K562 (cell line): ENCODE data around the gene PTK7. TPM values are rescaled to one million over a fixed set of nuclear protein-coding genes. Genes with fewer than 3 reads are reported as not detected.

ENCODE experiments used
- GATA2 ChIP-seq: sonication (generic); formaldehyde crosslinking; IDR thresholded peaks from 2 replicates; pipeline ENCODE4 v1.4.0; 2020; ENCODE audit warnings: mild to moderate bottlenecking, missing genetic modification reagents
- JUNB ChIP-seq: fragments of 450-650 bp; formaldehyde crosslinking; conservative IDR thresholded peaks from 2 replicates; pipeline ENCODE4 v1.4.0; 2020; ENCODE audit warnings: mild to moderate bottlenecking
- NRF1 ChIP-seq, 2 experiments: fragments of 450-650 bp; IDR thresholded peaks in 1 of 2; conservative IDR thresholded peaks in 1 of 2; 2 replicates each; pipeline ENCODE4 v1.6.1; 2014; ENCODE audit warnings: mild to moderate bottlenecking in 2 of 2
- POLR2AphosphoS5 ChIP-seq: IDR thresholded peaks from 2 replicates; pipeline ENCODE4 v1.6.1; 2011; ENCODE audit warnings: mild to moderate bottlenecking, low read depth, low read length, moderate library complexity; ENCODE audit not compliant: control insufficient read depth, insufficient read depth
- polyA plus RNA-seq, 8 experiments: library from polyadenylated mRNA; depleted of rRNA in 4 of 8; stranded (reverse) in 5 of 8; unstranded in 3 of 8; fragments of >200 nt; fragmentation: Nextera tagmentation in 2 of 8; fragmentation: Illumina TruSeq in 1 of 8; extraction: Ambion mirVana in 2 of 8; extraction: Trizol in 1 of 8; gene quantifications; 2 replicates each; pipeline versions ENCODE4 v1.2.1 to v1.2.3, GENCODE V29; 2011 to 2014; ENCODE audit warnings: inconsistent platforms in 1 of 8, missing spikeins in 1 of 8
- total RNA-seq, 7 experiments: library from RNA; depleted of rRNA in 6 of 7; stranded (reverse); fragments of >200 nt in 6 of 7; fragmentation: Illumina TruSeq in 2 of 7; extraction: Trizol in 2 of 7; gene quantifications; 2 replicates each; pipeline versions ENCODE4 v1.2.1 to v1.2.3, GENCODE V29; 2011 to 2021; ENCODE audit warnings: low replicate concordance in 1 of 7
- TF ChIP-seq, protein P1 (sequence below), 2 experiments: fragments of 450-650 bp in 1 of 2; sonication (generic) in 1 of 2; formaldehyde crosslinking in 1 of 2; IDR thresholded peaks; 2 replicates each; pipeline versions ENCODE4 v1.7.1 to v1.9.0; 2016 to 2022; ENCODE audit warnings: inconsistent platforms in 1 of 2, mild to moderate bottlenecking in 1 of 2, missing genetic modification reagents in 1 of 2
- TF ChIP-seq, protein P2 (sequence below), 2 experiments: fragments of 450-650 bp in 1 of 2; IDR thresholded peaks; 2 replicates each; pipeline ENCODE4 v1.6.1; 2011 to 2017; ENCODE audit warnings: low read depth in 2 of 2, antibody characterized with exemption in 1 of 2, borderline replicate concordance in 1 of 2, low read length in 1 of 2, mild to moderate bottlenecking in 1 of 2, mixed read lengths in 1 of 2; ENCODE audit not compliant: control insufficient read depth in 1 of 2
- TF ChIP-seq, protein P3 (sequence below): IDR thresholded peaks from 3 replicates; pipeline ENCODE4 v1.6.1; 2011; ENCODE audit warnings: borderline replicate concordance, mild to moderate bottlenecking, moderate library complexity; ENCODE audit not compliant: insufficient read length; ENCODE audit errors: extremely low read depth
- TF ChIP-seq, protein P4 (sequence below), 2 experiments: fragments of 450-650 bp; conservative IDR thresholded peaks; 2 replicates each; pipeline ENCODE4 v1.6.1; 2017; ENCODE audit warnings: mild to moderate bottlenecking in 2 of 2, moderate library complexity in 2 of 2

PTK7 gene
- total and polyA plus RNA-seq, 9 of the 15 experiments (the other 6 are each of a cell fraction or from before 2014, with no cell fraction given), result 0.20 to 6.8 (median 4.2) TPM

DNA sequence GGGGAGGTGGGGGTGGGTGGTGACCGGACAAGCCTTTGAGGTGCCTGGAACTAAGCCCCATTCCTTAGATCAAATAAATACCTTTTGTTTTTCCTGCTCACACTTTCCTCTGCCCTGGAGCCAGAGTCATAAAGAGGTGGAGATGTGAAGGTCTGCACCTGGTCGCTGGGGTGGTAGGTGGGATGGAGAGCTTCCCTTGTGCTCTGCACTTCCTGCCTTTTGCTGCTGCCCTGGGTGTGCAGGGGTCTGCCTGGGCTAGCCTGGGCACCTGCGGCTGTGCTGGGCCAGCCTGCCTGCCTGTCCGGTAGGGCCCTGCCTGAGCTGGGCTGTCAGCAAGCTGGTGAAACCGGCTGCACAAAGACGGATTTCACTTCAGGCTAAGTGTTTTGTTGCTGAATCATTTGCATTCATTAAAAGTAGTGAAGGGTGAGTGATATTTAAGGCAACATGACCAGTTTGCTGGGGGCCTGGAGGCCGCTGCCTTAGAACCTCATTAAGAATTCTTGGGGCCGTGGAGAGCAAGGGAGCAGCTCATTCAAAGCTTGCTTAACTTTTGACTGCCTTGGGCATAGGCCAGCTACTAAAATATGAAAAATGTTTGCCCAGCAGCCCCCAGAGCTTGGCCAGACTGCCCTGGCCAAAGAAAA, 20.5 kb downstream of the PTK7 start (continued):
- TF ChIP-seq, protein P1, sequence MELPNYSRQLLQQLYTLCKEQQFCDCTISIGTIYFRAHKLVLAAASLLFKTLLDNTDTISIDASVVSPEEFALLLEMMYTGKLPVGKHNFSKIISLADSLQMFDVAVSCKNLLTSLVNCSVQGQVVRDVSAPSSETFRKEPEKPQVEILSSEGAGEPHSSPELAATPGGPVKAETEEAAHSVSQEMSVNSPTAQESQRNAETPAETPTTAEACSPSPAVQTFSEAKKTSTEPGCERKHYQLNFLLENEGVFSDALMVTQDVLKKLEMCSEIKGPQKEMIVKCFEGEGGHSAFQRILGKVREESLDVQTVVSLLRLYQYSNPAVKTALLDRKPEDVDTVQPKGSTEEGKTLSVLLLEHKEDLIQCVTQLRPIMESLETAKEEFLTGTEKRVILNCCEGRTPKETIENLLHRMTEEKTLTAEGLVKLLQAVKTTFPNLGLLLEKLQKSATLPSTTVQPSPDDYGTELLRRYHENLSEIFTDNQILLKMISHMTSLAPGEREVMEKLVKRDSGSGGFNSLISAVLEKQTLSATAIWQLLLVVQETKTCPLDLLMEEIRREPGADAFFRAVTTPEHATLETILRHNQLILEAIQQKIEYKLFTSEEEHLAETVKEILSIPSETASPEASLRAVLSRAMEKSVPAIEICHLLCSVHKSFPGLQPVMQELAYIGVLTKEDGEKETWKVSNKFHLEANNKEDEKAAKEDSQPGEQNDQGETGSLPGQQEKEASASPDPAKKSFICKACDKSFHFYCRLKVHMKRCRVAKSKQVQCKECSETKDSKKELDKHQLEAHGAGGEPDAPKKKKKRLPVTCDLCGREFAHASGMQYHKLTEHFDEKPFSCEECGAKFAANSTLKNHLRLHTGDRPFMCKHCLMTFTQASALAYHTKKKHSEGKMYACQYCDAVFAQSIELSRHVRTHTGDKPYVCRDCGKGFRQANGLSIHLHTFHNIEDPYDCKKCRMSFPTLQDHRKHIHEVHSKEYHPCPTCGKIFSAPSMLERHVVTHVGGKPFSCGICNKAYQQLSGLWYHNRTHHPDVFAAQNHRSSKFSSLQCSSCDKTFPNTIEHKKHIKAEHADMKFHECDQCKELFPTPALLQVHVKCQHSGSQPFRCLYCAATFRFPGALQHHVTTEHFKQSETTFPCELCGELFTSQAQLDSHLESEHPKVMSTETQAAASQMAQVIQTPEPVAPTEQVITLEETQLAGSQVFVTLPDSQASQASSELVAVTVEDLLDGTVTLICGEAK (IDR thresholded peaks at IDR 0.05), result no peak
- TF ChIP-seq, protein P1 (CRISPR knock-in tag; IDR thresholded peaks at IDR 0.05), result no peak
- TF ChIP-seq NRF1 (conservative IDR thresholded peaks at IDR 0.05 in 1 of 2, IDR thresholded peaks at IDR 0.05 in 1 of 2) (peak in 1 of 2 experiments; percentile 16; a peak in 1 of 4 replicates), JUNB (CRISPR knock-in tag) (no peak), GATA2 (CRISPR knock-in tag) (no peak), POLR2AphosphoS5 (no peak)
- TF ChIP-seq, protein P2, sequence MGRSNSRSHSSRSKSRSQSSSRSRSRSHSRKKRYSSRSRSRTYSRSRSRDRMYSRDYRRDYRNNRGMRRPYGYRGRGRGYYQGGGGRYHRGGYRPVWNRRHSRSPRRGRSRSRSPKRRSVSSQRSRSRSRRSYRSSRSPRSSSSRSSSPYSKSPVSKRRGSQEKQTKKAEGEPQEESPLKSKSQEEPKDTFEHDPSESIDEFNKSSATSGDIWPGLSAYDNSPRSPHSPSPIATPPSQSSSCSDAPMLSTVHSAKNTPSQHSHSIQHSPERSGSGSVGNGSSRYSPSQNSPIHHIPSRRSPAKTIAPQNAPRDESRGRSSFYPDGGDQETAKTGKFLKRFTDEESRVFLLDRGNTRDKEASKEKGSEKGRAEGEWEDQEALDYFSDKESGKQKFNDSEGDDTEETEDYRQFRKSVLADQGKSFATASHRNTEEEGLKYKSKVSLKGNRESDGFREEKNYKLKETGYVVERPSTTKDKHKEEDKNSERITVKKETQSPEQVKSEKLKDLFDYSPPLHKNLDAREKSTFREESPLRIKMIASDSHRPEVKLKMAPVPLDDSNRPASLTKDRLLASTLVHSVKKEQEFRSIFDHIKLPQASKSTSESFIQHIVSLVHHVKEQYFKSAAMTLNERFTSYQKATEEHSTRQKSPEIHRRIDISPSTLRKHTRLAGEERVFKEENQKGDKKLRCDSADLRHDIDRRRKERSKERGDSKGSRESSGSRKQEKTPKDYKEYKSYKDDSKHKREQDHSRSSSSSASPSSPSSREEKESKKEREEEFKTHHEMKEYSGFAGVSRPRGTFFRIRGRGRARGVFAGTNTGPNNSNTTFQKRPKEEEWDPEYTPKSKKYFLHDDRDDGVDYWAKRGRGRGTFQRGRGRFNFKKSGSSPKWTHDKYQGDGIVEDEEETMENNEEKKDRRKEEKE (IDR thresholded peaks at IDR 0.05; ENCODE audit: borderline replicate concordance in 1 of 2, control insufficient read depth in 1 of 2, low read depth in 2 of 2, low read length in 1 of 2), result no peak
- TF ChIP-seq, protein P3, sequence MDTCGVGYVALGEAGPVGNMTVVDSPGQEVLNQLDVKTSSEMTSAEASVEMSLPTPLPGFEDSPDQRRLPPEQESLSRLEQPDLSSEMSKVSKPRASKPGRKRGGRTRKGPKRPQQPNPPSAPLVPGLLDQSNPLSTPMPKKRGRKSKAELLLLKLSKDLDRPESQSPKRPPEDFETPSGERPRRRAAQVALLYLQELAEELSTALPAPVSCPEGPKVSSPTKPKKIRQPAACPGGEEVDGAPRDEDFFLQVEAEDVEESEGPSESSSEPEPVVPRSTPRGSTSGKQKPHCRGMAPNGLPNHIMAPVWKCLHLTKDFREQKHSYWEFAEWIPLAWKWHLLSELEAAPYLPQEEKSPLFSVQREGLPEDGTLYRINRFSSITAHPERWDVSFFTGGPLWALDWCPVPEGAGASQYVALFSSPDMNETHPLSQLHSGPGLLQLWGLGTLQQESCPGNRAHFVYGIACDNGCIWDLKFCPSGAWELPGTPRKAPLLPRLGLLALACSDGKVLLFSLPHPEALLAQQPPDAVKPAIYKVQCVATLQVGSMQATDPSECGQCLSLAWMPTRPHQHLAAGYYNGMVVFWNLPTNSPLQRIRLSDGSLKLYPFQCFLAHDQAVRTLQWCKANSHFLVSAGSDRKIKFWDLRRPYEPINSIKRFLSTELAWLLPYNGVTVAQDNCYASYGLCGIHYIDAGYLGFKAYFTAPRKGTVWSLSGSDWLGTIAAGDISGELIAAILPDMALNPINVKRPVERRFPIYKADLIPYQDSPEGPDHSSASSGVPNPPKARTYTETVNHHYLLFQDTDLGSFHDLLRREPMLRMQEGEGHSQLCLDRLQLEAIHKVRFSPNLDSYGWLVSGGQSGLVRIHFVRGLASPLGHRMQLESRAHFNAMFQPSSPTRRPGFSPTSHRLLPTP, result no peak
- TF ChIP-seq, protein P4, sequence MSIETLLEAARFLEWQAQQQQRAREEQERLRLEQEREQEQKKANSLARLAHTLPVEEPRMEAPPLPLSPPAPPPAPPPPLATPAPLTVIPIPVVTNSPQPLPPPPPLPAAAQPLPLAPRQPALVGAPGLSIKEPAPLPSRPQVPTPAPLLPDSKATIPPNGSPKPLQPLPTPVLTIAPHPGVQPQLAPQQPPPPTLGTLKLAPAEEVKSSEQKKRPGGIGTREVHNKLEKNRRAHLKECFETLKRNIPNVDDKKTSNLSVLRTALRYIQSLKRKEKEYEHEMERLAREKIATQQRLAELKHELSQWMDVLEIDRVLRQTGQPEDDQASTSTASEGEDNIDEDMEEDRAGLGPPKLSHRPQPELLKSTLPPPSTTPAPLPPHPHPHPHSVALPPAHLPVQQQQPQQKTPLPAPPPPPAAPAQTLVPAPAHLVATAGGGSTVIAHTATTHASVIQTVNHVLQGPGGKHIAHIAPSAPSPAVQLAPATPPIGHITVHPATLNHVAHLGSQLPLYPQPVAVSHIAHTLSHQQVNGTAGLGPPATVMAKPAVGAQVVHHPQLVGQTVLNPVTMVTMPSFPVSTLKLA (conservative IDR thresholded peaks at IDR 0.05), result no peak
